ENCODE data around the gene ARHGAP26.

DNA sequence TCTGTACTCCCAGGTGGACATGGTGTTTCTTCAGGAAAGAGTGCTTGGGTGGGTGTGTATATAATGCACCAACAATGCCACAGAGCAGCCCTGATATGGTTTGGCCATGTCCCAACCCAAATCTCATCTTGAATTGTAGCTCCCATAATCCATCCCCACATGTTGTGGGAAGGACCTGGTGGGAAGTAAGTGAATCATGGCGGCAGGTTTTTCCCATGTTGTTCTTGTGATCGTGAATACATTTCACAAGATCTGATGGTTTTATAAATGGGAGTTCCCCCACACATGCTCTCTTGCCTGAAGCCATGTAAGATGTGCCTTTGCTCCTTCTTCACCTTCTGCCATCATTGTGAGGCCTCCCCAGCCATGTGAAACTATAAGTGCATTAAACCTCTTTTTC lies 474.8 kb downstream of the ARHGAP26 start:
- no peak for TF ChIP-seq POLR2AphosphoS5 (IDR thresholded peaks at IDR 0.05; ENCODE audit: low read depth, low read length)
- TF ChIP-seq, protein P1, sequence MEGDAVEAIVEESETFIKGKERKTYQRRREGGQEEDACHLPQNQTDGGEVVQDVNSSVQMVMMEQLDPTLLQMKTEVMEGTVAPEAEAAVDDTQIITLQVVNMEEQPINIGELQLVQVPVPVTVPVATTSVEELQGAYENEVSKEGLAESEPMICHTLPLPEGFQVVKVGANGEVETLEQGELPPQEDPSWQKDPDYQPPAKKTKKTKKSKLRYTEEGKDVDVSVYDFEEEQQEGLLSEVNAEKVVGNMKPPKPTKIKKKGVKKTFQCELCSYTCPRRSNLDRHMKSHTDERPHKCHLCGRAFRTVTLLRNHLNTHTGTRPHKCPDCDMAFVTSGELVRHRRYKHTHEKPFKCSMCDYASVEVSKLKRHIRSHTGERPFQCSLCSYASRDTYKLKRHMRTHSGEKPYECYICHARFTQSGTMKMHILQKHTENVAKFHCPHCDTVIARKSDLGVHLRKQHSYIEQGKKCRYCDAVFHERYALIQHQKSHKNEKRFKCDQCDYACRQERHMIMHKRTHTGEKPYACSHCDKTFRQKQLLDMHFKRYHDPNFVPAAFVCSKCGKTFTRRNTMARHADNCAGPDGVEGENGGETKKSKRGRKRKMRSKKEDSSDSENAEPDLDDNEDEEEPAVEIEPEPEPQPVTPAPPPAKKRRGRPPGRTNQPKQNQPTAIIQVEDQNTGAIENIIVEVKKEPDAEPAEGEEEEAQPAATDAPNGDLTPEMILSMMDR (IDR thresholded peaks at IDR 0.05): no peak
- TF ChIP-seq, protein P2, sequence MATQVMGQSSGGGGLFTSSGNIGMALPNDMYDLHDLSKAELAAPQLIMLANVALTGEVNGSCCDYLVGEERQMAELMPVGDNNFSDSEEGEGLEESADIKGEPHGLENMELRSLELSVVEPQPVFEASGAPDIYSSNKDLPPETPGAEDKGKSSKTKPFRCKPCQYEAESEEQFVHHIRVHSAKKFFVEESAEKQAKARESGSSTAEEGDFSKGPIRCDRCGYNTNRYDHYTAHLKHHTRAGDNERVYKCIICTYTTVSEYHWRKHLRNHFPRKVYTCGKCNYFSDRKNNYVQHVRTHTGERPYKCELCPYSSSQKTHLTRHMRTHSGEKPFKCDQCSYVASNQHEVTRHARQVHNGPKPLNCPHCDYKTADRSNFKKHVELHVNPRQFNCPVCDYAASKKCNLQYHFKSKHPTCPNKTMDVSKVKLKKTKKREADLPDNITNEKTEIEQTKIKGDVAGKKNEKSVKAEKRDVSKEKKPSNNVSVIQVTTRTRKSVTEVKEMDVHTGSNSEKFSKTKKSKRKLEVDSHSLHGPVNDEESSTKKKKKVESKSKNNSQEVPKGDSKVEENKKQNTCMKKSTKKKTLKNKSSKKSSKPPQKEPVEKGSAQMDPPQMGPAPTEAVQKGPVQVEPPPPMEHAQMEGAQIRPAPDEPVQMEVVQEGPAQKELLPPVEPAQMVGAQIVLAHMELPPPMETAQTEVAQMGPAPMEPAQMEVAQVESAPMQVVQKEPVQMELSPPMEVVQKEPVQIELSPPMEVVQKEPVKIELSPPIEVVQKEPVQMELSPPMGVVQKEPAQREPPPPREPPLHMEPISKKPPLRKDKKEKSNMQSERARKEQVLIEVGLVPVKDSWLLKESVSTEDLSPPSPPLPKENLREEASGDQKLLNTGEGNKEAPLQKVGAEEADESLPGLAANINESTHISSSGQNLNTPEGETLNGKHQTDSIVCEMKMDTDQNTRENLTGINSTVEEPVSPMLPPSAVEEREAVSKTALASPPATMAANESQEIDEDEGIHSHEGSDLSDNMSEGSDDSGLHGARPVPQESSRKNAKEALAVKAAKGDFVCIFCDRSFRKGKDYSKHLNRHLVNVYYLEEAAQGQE (IDR thresholded peaks at IDR 0.05; ENCODE audit: insufficient read depth in 1 of 2, low read depth in 2 of 2, low read length in 1 of 2): no peak
